Measurements from ENCODE around the gene STPG2.

STPG2 gene

DNA sequence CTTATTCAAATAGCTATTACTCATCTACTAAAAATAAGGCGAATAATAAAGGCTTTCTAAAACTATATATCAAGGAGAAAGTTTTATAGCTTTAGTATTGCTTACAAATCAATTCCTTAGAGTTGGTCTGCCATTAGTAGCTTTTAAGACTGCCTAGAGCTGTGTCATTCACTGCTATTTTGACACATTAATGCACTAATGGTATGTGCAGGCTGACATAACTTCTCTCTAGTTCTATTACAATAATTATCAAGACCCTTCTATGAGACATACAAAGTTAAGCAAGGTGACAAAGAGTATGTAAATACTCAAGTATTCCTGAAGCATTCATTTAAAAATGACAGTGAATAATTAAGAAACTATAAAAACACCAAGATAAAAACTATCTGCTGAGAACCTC is 625.3 kb downstream of the STPG2 start:
- Mint-ChIP-seq H3K36me3 (no peaks in the 10 kb centered on the region), H3K4me1 (ENCODE audit: low read depth) (no peaks in the 10 kb centered on the region), H3K9me3 (ENCODE audit: low read depth) (peaks cover 5% of the 10 kb centered on the region), H3K27ac (no peak overlapping the region), H3K27me3 (no peaks in the 10 kb centered on the region), H3K4me3 (no peak overlapping the region)

DNA sequence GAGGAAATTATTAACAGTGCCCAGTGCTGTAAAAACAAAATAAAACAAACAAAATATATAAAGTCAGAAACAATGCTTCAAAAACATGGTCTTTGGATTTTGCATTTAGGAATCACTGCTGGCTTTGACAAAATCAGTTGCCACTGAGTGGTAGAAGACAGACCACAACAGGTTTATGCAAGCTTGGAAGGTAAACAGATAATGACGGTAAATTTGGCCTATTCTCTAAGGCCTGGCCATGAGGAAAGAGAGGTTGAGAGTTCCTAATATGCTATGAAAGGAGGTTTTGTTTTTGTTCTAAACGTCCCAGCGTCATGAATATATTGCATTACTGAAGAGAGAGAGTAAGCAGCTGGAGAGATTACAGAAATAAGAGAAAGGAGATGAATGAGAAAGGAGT is 629.4 kb downstream of the STPG2 start:
- Mint-ChIP-seq H3K4me3 (no peak overlapping the region), H3K36me3 (no peaks in the 10 kb centered on the region), H3K27me3 (no peaks in the 10 kb centered on the region), H3K9me3 (ENCODE audit: low read depth) (peaks cover 6% of the 10 kb centered on the region), H3K27ac (no peak overlapping the region), H3K4me1 (ENCODE audit: low read depth) (no peaks in the 10 kb centered on the region)

Data from activated naive CD8-positive, alpha-beta T cell (primary cell).